OCI-LY7 (cell line): ENCODE data around the gene SLC4A4.

Source experiments
- EZH2phosphoT487 ChIP-seq: fragments of 200-600 bp; sonication (generic); IDR thresholded peaks from 2 replicates; pipeline ENCODE4 v1.6.1; 2018; ENCODE audit warnings: low read depth, borderline replicate concordance, mild to moderate bottlenecking, mixed run types, antibody characterized with exemption, low read length, moderate library complexity, mixed read lengths
- TF ChIP-seq, protein P1 (sequence below): fragments of 200-600 bp; sonication (generic); conservative IDR thresholded peaks from 2 replicates; pipeline ENCODE4 v1.5.1; 2014; ENCODE audit warnings: mild to moderate bottlenecking, antibody characterized with exemption, low read length, moderate library complexity, mixed read lengths

DNA sequence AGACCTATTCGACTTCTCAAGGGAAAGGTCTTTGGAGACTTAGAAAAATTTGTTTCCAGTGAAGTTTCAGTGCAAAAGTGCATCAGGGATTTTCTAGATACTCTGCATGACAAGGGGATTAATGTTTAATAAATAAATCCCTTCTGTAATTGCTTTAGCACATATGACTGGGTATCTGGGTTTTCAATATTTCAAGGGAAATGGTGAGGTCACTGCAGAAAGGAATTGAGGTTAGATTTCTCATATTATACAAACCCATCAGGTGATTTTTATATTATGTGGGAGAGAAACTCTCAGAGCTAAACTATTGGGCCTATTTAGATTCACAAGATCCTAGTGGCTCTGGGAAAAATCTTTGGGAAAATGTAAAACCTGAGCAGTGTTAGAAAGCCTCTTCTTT is 48.3 kb upstream of the SLC4A4 start:
- TF ChIP-seq, protein P1, sequence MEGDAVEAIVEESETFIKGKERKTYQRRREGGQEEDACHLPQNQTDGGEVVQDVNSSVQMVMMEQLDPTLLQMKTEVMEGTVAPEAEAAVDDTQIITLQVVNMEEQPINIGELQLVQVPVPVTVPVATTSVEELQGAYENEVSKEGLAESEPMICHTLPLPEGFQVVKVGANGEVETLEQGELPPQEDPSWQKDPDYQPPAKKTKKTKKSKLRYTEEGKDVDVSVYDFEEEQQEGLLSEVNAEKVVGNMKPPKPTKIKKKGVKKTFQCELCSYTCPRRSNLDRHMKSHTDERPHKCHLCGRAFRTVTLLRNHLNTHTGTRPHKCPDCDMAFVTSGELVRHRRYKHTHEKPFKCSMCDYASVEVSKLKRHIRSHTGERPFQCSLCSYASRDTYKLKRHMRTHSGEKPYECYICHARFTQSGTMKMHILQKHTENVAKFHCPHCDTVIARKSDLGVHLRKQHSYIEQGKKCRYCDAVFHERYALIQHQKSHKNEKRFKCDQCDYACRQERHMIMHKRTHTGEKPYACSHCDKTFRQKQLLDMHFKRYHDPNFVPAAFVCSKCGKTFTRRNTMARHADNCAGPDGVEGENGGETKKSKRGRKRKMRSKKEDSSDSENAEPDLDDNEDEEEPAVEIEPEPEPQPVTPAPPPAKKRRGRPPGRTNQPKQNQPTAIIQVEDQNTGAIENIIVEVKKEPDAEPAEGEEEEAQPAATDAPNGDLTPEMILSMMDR: no peak
- TF ChIP-seq EZH2phosphoT487: no peak
